ENCODE measurements around the gene SCRN1. TPM values are rescaled to one million over a fixed set of nuclear protein-coding genes. Genes with fewer than 3 reads are reported as not detected.

SCRN1 gene
- total RNA-seq, 2 donors from 2014 or later, result 20.2 to 33.3 TPM

GRCh38 chr7:30019387-30019786, 29.8 kb upstream of the SCRN1 start:
- H3K9me3 ChIP-seq, result no peaks in the 10 kb centered on the region
- no peak for TF ChIP-seq CTCF (IDR thresholded peaks at IDR 0.05)
- no peak overlapping the region for H3K4me3 ChIP-seq
- no peak overlapping the region for H3K27ac ChIP-seq
- no peak for DNase-seq (ENCODE audit: low spot score)
- peaks cover 7% of the 10 kb centered on the region for H3K36me3 ChIP-seq
- H3K4me1 ChIP-seq, result peaks cover 0 to 4% of the 10 kb centered on the region in 2 donors
- H3K27me3 ChIP-seq, result no peaks in the 10 kb centered on the region

GRCh38 chr7:30018451-30018850, 28.9 kb upstream of the SCRN1 start:
- H3K27me3 ChIP-seq, result no peaks in the 10 kb centered on the region
- peaks cover 14% of the 10 kb centered on the region for H3K36me3 ChIP-seq
- no peaks in the 10 kb centered on the region for H3K4me1 ChIP-seq
- H3K27ac ChIP-seq, result no peak overlapping the region
- H3K4me3 ChIP-seq, result no peak overlapping the region
- H3K9me3 ChIP-seq, result no peaks in the 10 kb centered on the region
- no peak for DNase-seq (ENCODE audit: low spot score)
- no peak for TF ChIP-seq CTCF (IDR thresholded peaks at IDR 0.05)

GRCh38 chr7:30012757-30013156, 23.2 kb upstream of the SCRN1 start:
- no peaks in the 10 kb centered on the region for H3K27me3 ChIP-seq
- no peaks in the 10 kb centered on the region for H3K4me1 ChIP-seq
- H3K9me3 ChIP-seq, result no peaks in the 10 kb centered on the region
- H3K27ac ChIP-seq, result no peak overlapping the region
- DNase-seq (ENCODE audit: low spot score), result no peak
- TF ChIP-seq CTCF (IDR thresholded peaks at IDR 0.05), result no peak
- peaks cover 14% of the 10 kb centered on the region for H3K36me3 ChIP-seq
- H3K4me3 ChIP-seq, result no peak overlapping the region

GRCh38 chr7:30010021-30010420, 20.4 kb upstream of the SCRN1 start:
- Histone ChIP-seq H3K4me3 (no peak overlapping the region), H3K4me1 (no peaks in the 10 kb centered on the region), H3K36me3 (peaks cover 14% of the 10 kb centered on the region), H3K27ac (no peak overlapping the region), H3K9me3 (no peaks in the 10 kb centered on the region), H3K27me3 (no peaks in the 10 kb centered on the region)
- no peak for DNase-seq (ENCODE audit: low spot score)
- TF ChIP-seq CTCF (IDR thresholded peaks at IDR 0.05), result no peak

DNA sequence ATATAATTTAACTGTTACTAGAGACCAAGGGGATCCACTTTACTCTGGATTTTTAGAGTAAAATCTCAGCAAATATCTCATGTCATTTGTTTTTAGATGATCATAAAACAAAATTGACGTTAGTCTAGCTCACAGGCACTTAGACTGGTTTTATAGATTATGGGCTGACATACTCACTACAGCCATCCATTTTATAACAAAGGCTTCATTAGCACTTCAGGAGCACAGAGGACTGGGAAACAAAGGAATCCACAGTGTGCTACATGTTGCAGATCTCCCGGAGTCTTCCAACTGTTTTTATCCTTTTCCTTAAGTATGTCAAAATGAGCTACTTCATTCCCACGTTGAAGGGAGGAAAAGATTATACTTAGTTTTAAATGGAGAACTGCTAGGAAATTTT, 15.9 kb upstream of the SCRN1 start:
- Histone ChIP-seq H3K36me3 (no peaks in the 10 kb centered on the region), H3K4me1 (no peaks in the 10 kb centered on the region), H3K4me3 (no peak overlapping the region), H3K27ac (no peak overlapping the region), H3K27me3 (no peaks in the 10 kb centered on the region), H3K9me3 (no peaks in the 10 kb centered on the region)
- TF ChIP-seq CTCF (IDR thresholded peaks at IDR 0.05), result no peak
- no peak for DNase-seq (ENCODE audit: low spot score)

- Histone ChIP-seq H3K27me3 (no peaks in the 10 kb centered on the region), H3K4me3 (no peak overlapping the region), H3K9me3 (no peaks in the 10 kb centered on the region), H3K4me1 (no peaks in the 10 kb centered on the region), H3K36me3 (no peaks in the 10 kb centered on the region), H3K27ac (no peak overlapping the region)
- no peak for DNase-seq (ENCODE audit: low spot score)
- TF ChIP-seq CTCF (IDR thresholded peaks at IDR 0.05), result no peak
These were observed 13.5 kb upstream of the SCRN1 start for GRCh38 chr7:30003098-30003497.
